ENCODE data around the gene SLC1A4. TPM values are rescaled to one million over a fixed set of nuclear protein-coding genes. Genes with fewer than 3 reads are reported as not detected.

SLC1A4 gene
- total and polyA plus RNA-seq, 8 donors, result 10.9 to 72.7 (median 23.1) TPM

- TF ChIP-seq CTCF (IDR thresholded peaks at IDR 0.05), result no peak
- ATAC-seq (no peak), DNase-seq (no peak), FAIRE-seq (no peak)
- intact Hi-C loops (cut with DNase I), result no loop called here
- WGBS, 2 donors, result 68 to 73% methylated on average over 4 of the region's 4 CpGs
- no peaks in the 10 kb centered on the region for H3K27me3 ChIP-seq
- H3K4me3 ChIP-seq, result peak overlapping the region in 1 of 4 donors; percentile 90
- no peak overlapping the region for H3K27ac ChIP-seq
- H3K36me3 ChIP-seq, result no peaks in the 10 kb centered on the region
- H3K4me1 ChIP-seq, result peaks cover 18 to 28% (median 22%) of the 10 kb centered on the region in 3 donors
- no peaks in the 10 kb centered on the region for H3K9me3 ChIP-seq
Observed at GRCh38 chr2:65054749-65055421, 65.7 kb downstream of the SLC1A4 start.

- Histone ChIP-seq H3K4me3 (peak overlapping the region; percentile 62 to 95 (median 92)), H3K4me1 (peaks cover 25 to 34% (median 27%) of the 10 kb centered on the region in 3 donors), H3K27me3 (no peaks in the 10 kb centered on the region), H3K27ac (peak overlapping the region; percentile 60 to 93 (median 80)), H3K36me3 (no peaks in the 10 kb centered on the region), H3K9me3 (no peaks in the 10 kb centered on the region)
- WGBS, 2 donors, result 9% methylated on average over 42 of the region's 42 CpGs
- intact Hi-C loops (cut with DNase I), result no loop called here
- TF ChIP-seq CTCF (IDR thresholded peaks at IDR 0.05), result no peak
- no peak for FAIRE-seq
- peak in 4 of 6 donors; percentile 71 to 87 (median 77) for DNase-seq
- peak; percentile 37 to 56 (median 54) for ATAC-seq
Observed at GRCh38 chr2:65055422-65056214, 66.4 kb downstream of the SLC1A4 start.

DNA sequence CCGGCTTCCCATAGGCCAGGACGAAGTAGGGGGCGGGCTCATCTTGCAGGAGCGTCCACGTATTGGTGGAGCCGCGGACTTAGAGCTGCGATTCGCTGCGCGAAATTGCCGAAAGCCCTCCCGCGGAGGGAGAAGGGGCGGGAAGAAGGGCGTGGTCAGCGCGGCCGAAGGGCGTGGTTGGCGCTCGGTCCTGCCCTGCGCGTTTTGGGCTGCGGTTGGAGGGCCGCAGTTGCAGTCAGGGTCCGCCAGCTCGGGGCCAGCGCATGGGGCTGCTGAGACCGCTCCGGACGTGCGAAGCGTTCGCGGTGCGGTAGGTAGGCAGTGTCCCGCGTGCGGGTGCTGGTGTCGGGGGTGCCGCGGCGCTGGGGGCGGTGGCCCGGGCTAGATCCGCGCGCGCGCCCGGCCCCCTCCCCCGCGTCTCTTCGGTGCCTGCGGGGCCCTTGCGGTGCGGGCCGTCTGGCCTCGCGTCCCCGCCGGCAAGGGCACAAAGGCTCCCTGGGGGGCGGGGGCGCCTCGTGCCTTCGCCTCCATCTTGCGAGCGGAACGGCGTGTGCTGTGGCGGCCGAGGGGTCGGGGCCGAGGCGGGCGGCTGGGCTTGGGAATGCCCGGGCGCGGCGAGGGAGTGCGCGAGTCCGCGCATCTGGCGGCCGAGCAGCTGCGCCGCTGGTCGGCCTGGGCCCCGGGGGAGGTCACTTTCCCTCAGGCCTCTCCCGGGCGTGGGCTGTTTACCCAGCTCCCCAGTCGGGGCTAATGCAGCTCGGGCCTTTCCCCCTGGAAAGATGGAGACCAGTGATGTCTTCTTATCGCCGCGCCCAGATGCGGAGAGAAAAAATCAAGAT, 67.2 kb downstream of the SLC1A4 start, which contains the start of gene CEP68:
Gene CEP68 (plus strand): TSS at position 202 of the 839 bp plus-strand sequence. CDS start 13,029 bp downstream, outside the sequence.
- H3K4me3 ChIP-seq, result peak within 1 kb of the TSS; percentile 62 to 95 (median 92)
- WGBS, 2 donors, result 0 to 1% methylated on average over 64 to 99 of the region's 99 CpGs
- peak within 1 kb of the TSS; percentile 60 to 93 (median 80) for H3K27ac ChIP-seq
- DNase-seq (peak; percentile 97 to 98 (median 97)), FAIRE-seq (peak; percentile 89), ATAC-seq (peak; percentile 89 to 96 (median 94))
- no peaks in the 10 kb centered on the region for H3K9me3 ChIP-seq
- intact Hi-C loops (cut with DNase I), result no loop called here
- no peaks in the 10 kb centered on the region for H3K36me3 ChIP-seq
- peaks cover 33 to 42% (median 34%) of the 10 kb centered on the region in 3 donors for H3K4me1 ChIP-seq
- no peaks in the 10 kb centered on the region for H3K27me3 ChIP-seq
- TF ChIP-seq CTCF (IDR thresholded peaks at IDR 0.05), result no peak

DNA sequence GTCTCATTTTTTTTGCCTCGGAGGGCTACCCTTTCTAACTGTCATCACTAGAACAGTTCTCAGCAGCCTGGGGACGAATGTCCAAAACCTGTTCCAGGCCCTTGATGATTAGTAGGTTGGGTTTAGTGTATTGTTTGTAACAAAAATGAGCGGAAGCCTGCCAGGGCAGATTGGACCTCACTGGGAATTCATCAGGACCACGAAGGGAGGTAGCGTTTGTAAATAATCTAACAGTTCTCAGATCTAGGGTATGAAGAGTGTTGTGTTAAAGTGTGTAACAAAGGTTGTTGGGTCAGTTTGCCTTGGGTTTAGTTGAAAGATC, 67.8 kb downstream of the SLC1A4 start:
- ATAC-seq, result no peak
- intact Hi-C loops (cut with DNase I), result no loop called here
- H3K27ac ChIP-seq, result peak overlapping the region; percentile 53 to 93 (median 80)
- WGBS, 2 donors, result 1 to 3% methylated on average over 5 of the region's 5 CpGs
- H3K9me3 ChIP-seq, result no peaks in the 10 kb centered on the region
- peak overlapping the region; percentile 62 to 95 (median 92) for H3K4me3 ChIP-seq
- no peaks in the 10 kb centered on the region for H3K36me3 ChIP-seq
- no peak for DNase-seq
- no peaks in the 10 kb centered on the region for H3K27me3 ChIP-seq
- TF ChIP-seq CTCF (IDR thresholded peaks at IDR 0.05), result no peak
- peaks cover 37 to 46% (median 40%) of the 10 kb centered on the region in 3 donors for H3K4me1 ChIP-seq
- no peak for FAIRE-seq

Data from pancreas (tissue), 10 donors.